Stimulated activated naive CD8-positive, alpha-beta T cell treated with anti-CD3 and anti-CD28 coated beads, Interleukin-15, Interleukin-2, amounts not matched to agents 100 U/mL and 50 U/mL, for 24 hours (primary cell): ENCODE results near the gene OAS1.
"Not testable (repeated sequence)": the region's sequence is repeated elsewhere in the genome, so short reads cannot be mapped to it uniquely, and the experiment has no call there.

Experiments used
- ATAC-seq: fragments of 150-1000 bp; cut with Tn5 transposase; one replicate; pipeline ENCODE4 v1.10.0; 2021
- DNase-seq: peaks from one replicate; pipeline ENCODE4 v3.0.0; 2021

Gene OAS1

DNA sequence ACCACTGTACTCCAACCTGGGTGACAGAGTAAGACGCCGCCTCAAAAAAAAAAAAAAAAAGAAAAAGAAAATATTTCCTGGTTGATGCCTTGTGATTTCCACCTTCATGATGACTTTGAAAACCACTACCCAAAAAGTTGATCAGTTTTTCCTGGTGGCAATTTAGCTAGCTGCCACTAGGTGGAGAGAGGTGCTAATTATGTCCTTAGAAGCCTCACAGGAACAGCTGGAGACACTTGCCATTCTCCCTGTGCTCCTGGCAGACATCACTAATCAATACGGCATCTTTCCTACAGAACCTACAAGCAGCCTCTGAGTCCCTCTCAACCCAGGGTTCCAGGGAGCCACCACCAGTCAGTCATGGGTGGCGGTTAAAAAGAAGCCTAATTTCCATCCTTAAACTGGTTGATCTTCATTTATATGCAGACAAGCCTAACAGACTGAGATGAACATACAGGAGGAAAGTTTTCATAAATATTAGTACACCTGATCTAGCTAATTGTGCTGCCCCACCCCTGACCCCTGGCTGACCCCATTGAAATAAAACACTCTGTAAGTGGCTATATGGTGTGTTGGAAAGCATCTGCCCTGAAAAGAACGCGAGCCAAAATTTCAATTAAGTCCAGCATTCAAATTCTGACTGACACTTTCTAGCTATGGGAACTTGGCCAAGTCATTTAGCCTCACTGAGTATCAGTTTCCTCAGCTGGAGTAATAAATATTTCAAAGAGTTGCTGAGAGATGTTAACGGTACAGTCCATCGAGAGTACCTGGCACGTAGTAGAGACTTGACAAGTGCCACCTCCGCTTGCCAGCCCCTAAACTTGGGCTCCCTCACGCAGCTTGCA lies 6.2 kb upstream of the OAS1 start:
- ATAC-seq = peak; percentile 55
- DNase-seq = peak; percentile 41

DNA sequence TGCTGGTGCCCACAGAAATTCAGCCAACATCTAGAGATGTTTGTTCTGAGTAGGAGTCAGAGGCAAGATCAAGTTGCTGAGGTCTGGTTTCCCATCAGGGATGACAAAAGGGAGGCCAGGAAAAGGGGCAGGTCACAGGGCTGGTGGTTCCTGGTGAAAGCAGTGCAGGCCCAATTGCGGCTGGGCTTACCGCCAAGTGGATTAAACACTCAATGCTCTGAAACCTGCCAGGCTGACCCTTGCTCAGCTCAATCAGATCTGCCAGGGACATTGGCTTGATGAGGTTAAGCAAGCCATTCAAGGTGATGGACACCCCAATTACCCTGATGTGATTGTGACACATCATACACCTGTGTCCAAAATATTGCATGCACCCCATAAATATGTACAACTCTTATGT lies 5.5 kb upstream of the OAS1 start:
- ATAC-seq (no peak), DNase-seq (no peak)

DNA sequence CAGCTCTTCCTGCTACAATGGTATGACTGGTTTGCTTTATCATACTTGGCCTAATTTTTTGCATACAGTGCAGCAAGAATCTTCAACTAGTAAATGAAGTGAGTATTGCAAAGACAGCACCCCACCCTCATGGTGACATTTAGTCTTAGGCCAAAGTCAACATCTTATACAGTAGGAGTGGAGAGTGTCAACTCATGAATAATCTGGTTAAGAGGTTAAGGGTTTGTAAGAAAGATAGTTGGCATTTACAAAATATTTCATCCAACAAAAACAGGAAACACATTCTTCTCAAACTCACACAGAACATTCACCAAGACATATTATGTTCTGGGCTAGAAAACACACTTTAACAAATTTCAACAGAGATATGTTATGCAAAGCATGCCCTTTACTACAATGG lies 2.2 kb upstream of the OAS1 start:
- ATAC-seq (no peak), DNase-seq (no peak)

DNA sequence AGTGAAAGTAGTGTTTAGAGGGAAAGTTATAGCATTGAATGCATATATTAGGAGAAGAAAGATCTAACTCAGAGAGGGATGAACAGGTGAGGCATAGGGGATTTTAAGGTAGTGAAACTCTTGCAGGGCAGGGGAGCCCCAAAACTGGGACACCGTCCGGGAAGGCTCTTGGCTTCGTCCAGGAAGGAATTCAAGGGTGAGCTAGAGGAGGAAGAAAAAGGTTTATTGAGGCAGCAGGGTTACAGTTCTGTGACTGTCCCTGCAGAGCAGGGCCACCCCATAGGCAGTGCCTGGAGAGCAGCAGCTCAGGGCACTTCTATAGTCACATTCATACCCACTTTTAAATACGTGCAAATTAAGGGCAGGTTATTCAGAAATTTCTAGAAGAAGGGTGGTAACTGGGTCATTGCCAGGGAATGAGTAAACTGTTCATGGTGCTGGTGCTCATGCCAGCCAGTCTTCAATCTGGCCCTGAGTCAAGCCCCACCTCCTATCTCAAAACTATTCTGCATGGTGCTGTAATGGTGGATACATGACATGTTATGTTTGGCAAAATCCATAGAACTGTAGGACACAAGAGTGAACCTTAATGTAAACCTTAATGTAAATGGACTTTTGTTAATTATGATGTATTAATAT lies 1.2 kb upstream of the OAS1 start:
- DNase-seq (no peak), ATAC-seq (no peak)

DNA sequence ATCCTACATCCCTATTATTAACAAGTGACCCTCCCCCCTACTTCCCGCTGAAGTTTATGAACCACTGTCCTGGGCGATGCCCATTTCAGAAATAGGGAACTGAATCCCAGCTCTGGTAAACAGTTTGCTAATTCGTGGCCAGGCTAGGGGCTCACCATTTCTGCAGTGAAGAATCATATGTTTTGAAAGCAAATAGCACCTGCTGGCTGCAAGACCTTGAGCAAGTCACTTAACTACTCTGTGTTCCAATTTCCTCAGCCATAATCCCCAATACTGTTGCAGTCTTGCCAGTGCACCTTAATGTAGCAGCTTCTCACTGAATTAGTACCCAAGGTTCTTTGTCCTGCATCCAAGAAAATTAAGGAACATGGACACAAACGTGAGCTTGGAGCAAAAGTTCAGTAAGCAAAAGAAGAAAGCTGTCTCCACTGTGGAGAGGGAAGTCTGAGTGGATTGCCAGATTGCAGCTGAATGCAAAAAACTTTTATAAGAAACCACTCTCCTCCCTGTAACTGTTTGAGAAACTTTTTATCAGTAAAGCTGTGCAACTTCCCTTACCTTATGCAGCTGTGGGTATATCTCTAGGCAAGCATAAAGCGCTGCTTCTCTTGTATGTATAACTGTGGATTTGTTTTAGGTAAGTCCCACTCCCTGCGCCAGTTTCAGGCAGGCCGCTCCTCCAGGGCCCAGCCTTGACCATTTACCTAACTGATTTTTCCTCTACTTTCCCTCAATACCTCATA lies 824 bp downstream of the OAS1 start:
- peak; percentile 13 for DNase-seq

DNA sequence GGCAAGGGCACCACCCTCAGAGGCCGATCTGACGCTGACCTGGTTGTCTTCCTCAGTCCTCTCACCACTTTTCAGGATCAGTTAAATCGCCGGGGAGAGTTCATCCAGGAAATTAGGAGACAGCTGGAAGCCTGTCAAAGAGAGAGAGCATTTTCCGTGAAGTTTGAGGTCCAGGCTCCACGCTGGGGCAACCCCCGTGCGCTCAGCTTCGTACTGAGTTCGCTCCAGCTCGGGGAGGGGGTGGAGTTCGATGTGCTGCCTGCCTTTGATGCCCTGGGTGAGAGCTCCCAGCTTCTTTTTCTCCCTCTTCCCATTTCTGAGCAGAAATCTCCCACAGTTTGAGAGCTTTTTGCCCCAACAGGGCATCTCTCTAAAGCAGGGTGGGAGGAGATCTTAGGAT lies 1.8 kb downstream of the OAS1 start:
- DNase-seq (peak; percentile 23), ATAC-seq (no peak)

More for the DNA sequence above, 824 bp downstream of the OAS1 start:
- peak; percentile 25 for ATAC-seq

DNA sequence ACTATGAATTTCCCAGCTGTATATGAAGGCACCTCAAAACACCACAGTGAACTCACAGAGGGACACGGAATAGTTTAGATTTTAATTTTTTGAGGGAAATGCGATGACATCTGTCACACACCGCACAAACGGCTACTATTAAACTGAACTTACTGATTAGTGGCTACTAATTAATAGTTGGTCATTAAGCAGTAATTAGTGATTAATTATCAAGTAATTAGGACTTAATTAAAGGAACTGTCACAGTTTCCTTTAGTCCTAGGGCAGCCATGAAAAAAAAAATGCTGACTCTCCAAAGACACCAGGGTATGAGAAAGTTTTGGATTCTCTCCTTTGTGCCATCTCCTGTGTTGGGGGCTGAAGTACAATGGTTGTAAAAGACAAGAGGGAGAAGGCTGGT lies 2.9 kb downstream of the OAS1 start:
- DNase-seq (no peak), ATAC-seq (no peak)

DNA sequence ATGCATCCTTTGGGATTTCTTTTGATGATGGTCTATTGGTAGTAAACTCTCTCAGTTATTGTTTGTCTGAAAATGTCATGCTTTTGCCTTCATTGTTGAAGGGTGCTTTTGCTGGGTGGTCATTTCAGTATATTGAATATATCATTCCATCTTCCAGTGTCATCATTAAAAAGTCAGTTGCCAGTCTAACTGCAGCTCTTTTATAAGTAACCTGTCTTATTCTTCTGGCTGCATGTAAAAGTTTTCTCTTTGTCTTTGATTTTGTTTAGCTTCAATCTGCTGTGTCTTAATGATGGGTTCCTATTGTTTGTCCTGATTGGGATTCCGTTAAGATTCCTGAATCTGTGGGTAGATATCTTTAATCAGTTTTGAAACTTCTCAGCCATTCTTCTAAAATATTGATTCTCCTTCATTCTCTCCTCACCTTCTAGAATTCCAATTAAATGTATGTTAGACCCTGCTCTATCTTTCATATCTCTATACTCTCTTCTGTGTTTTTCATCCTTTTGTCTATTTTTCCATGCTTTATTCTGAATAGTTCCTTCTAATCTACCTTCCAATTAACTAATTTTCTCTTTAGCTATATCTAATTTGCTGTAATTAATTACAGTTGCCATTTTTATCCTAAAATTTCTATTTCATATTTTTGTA lies 6.4 kb downstream of the OAS1 start:
- DNase-seq = no peak
- no peak for ATAC-seq

DNA sequence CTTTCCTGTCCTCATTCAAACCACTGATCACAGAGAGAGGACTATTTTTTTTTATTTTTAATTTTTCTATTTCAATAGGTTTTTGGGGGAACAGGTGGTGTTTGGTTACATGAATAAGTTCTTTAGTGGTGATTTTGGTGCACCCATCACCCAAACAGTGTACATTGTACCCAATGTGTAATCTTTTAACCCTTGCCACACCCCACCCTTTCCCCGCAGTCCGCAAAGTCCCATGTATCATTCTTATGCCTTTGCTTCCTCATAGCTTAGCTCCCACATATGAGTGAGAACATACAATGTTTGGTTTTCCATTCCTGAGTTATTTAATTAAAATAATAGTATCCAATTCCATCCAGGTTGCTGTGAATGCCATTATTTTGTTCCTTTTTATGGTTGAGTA lies 7.1 kb downstream of the OAS1 start:
- not testable (repeated sequence) for DNase-seq, ATAC-seq

DNA sequence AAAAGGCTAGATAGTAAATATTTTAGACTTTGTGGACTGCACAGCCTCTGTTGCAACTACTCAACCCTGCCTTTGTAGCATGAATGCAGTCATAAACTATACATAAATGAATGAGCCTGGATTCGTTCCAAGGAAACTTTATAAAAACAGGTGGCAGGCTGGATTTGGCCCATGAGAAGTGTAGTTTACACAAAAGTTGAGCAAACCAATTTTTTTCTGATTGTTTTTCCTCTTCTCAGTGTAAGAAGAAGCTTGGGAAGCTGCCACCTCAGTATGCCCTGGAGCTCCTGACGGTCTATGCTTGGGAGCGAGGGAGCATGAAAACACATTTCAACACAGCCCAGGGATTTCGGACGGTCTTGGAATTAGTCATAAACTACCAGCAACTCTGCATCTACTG lies 9.5 kb downstream of the OAS1 start:
- DNase-seq (no peak), ATAC-seq (no peak)

DNA sequence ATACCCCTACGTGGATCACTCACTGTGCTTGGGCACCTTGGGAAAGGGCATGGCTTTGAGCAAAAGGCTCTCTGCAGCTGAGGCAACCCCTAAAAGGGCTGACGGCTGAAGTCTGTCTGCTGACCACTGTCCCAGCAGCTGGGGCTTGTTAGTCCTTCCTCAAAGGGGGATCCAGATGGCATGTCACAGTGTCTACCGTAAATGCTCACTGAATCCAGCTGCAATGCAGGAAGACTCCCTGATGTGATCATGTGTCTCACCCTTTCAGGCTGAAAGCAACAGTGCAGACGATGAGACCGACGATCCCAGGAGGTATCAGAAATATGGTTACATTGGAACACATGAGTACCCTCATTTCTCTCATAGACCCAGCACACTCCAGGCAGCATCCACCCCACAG lies 12.4 kb downstream of the OAS1 start:
- DNase-seq (no peak), ATAC-seq (no peak)

DNA sequence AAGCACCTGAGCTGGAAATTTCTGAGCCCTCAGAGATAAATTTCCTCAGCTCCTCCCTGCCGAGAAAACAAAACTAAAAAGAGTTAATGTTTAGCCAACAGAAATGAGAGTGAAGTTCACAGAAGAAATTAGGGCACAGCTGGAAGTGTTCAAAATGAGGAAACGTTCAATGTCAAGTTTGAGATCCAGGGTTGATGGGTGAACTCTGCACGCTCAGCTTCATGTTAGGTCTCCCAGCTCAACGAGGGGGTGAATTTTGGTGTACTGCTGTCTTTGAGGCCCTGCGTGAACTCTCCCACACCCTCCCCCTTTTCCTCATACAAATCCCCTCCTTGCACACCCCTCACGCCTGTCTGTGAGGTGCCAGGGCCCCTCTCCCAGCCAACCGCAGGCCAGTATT lies 18.2 kb downstream of the OAS1 start:
- ATAC-seq = no peak

DNA sequence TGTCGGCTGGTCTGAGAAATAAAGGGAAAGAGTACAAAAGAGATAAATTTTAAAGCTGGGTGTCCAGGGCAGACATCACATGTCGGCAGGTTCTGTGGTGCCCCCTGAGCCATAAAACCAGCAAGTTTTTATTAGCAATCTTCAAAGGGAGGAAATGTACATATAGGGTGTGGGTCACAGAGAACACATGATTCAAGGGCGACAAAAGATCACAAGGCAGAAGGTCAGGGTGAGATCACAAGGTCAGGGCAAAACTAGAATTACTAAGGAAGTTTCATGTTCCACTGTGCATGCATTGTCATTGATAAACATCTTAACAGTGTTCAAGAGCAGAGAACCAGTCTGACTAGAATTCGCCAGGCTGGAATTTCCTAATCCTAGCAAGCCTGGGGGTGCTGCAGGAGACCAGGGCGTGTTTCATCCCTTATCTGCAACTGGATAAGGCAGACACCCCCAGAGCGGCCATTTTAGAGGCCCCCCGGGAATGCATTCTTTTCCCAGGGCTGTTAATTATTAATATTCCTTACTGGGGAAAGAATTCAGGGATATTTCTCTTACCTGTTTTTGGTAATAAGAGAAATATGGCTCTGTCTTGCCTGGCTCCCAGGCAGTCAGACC lies 19.8 kb downstream of the OAS1 start:
- not testable (repeated sequence) for DNase-seq, ATAC-seq

More for the DNA sequence above, 18.2 kb downstream of the OAS1 start:
- no peak for DNase-seq

DNA sequence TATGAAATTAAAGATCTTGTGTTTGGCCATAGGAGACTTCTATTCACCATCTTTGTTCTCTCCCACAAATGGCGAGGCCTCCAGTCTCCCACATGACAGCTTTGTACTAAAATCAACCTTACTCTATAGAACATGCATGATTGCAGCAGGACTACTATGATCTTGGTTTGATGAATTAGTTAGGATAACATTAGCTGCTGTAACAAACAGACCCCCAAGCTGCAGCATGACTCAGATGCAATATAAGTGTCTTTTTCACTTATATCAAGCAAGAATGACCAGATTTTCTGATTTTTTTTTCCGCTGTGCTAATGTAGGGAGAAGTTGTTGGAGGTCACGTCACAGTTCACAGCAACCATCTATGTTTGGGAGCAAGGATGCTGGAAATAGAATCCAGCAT lies 20.7 kb downstream of the OAS1 start:
- no peak for ATAC-seq
- no peak for DNase-seq

DNA sequence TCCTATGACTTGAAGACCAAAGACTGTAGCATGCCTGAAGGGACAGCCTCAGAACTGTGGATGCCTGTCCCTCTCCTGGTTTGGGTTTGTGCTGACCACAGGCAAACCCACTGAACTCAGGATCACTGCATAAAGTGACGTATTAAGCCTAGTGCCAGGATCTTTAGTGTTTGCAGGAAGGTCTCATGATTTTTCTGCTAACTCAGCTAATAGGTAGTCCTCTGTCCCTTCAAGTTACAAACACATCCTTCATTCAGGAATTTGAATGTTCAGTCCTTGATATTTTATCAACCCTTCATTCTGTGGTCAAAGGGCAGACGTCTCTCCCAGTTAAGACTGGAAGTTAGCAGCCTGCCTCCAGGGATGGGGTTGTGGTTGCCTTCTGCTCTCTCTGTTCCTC lies 21.2 kb downstream of the OAS1 start:
- DNase-seq = no peak
- no peak for ATAC-seq

DNA sequence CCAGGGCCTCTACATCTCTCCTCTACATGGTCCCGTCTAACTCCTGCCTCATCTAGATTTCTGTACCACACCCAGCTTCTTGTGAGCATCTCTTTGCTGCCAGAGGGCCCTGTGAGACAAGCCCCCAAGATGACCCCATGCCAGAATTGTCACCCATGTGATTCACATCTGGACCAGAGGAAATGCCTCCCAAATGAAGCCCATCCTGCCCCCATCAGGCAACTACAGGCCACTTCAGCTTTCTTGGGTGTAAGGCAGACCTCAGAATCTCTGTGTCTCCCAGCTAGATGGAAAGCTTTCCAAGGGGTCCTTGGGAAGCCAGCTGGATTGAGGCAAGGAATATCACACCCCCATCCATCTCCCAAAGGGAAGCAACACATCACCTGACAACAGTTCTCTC lies 22.2 kb downstream of the OAS1 start:
- no peak for ATAC-seq
- no peak for DNase-seq

DNA sequence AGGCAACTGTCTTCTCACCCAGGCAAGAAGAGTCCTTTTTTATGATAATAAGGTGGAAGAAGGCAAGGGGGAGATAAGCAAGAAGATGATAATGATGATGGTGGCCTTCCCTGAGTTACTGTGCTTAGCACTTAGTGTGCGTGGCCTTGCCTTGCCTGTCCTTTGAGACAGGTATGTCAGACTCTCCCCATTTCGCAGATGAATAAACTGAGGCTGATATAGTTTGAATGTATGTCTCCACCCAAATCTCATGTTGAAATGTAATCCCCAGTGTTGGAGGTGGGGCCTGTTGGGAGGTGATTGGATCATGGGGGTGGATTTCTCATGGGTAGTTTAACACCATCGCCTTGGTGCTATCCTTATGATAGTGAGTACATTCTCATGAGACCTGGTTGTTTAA lies 23.0 kb downstream of the OAS1 start:
- no peak for DNase-seq
- ATAC-seq = no peak

DNA sequence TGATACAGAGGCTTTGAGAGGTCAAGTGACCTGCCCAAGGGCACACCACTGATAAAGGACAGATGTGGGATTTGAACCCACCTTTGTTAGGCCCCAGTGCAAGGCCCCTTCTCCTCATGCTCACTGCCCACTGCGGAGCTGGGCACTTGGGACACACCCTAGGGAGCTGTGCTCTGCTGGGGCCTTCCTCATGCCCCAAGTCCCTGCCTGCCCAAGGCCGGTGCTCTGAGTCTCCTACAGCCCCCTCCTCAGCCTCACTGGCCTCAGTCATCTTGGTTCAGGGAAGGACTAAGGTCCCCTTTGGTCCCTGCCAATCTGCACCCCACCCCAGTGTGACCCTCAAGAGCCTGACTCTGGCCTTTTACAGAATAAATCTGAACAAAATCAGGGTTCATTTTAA lies 23.6 kb downstream of the OAS1 start:
- no peak for ATAC-seq
- DNase-seq = no peak

DNA sequence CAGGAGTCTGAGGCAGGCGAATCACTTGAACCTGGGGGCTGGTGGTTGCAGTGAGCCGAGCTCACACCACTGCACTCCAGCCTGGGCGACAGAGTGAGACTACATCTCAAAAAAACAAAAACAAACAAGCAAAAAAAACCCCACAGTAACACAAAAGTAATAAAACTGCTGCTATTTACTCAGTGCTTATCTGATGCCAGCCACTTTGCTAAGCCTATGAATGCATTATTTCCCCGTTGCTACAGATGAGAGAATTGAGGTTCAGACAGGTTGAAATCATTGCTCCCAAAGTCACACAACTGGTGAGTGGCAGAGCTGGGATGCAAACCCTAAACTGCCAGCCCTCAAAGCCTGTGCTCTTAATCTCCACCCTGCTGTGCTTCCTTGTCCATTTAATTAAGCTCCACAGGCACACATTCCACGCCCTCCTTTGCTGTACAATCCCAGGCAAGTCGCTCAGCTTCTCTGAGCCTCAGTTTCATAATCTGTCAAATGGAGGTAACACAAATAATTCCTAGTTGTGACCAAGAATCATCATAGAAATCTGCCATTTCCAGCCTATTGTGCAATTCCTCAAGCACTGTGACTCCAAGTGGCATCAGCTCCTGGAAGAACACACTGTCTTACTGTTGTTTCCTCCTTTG lies 25.8 kb downstream of the OAS1 start:
- ATAC-seq (no peak), DNase-seq (no peak)

DNA sequence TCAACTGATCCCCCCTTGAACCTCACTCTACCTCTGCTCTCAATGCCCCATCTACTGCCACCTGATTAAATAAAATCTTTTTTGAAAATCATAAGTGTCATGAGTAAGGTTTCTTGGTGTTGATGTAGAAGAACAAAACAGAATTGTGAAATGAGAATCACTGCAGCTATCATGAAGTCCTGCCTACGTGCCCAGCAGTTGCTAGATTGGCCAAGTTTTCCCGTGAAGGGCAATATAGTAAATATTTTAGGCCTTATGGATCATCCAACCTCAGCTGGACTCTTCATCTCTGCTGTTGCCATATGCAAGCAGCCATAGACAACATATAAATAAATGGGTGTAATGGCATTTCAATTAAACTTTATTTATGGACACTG lies 26.4 kb downstream of the OAS1 start:
- ATAC-seq = no peak

DNA sequence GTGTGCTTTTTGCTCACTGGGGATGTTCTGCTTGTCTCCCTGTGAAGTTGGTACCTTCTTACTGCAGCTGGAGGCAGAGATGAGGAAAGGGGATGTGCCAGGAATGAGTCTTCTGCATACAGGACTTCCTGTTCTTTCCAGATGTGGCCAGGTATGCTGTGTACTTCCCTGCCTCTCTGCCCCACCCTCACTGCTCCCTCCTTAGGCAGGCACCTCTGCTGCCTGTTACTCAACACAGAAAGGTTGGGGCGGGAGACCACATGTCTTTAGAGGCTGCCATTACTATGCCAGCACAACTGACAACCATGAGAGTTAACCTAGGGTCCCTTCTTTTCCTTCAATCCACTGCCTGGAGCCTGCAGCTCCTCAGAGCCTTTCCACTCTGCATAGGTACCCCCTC lies 29.5 kb downstream of the OAS1 start:
- no peak for ATAC-seq

More for the DNA sequence above, 26.4 kb downstream of the OAS1 start:
- no peak for DNase-seq

DNA sequence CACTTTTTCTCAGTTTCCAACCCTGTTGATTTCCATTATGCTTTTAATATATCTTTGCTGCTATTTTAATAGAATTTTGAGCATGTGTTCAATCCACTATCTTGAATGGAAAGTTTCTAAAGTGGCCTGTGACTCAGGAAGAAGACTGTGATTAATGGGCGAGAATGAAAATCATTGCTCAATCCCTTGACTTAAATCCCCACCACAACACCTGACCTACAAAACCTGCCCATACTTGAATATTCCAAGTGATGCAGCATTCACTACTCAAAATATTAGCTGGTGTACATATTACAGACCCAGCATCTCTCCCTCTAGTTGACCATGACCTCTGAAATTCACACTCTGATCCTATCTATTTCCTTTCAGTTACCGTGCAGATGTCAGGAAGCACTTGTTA lies 30.2 kb downstream of the OAS1 start:
- ATAC-seq (no peak), DNase-seq (no peak)

More for the DNA sequence above, 29.5 kb downstream of the OAS1 start:
- no peak for DNase-seq
